HG03432 (cell line): ENCODE results near the gene CDC25B.

ENCODE experiments used
- ATAC-seq: cut with Tn5 transposase; IDR thresholded peaks from one replicate; pipeline ENCODE4 v1.9.1; 2021; ENCODE audit warnings: mild to moderate bottlenecking, moderate library complexity; ENCODE audit not compliant: unreplicated experiment

The CDC25B gene

GRCh38 chr20:3763671-3764601, 32.2 kb upstream of the CDC25B start:
- ATAC-seq, result no peak

GRCh38 chr20:3764659-3765058, 31.5 kb upstream of the CDC25B start:
- no peak for ATAC-seq

GRCh38 chr20:3765171-3765882, 30.8 kb upstream of the CDC25B start:
- ATAC-seq, result no peak

DNA sequence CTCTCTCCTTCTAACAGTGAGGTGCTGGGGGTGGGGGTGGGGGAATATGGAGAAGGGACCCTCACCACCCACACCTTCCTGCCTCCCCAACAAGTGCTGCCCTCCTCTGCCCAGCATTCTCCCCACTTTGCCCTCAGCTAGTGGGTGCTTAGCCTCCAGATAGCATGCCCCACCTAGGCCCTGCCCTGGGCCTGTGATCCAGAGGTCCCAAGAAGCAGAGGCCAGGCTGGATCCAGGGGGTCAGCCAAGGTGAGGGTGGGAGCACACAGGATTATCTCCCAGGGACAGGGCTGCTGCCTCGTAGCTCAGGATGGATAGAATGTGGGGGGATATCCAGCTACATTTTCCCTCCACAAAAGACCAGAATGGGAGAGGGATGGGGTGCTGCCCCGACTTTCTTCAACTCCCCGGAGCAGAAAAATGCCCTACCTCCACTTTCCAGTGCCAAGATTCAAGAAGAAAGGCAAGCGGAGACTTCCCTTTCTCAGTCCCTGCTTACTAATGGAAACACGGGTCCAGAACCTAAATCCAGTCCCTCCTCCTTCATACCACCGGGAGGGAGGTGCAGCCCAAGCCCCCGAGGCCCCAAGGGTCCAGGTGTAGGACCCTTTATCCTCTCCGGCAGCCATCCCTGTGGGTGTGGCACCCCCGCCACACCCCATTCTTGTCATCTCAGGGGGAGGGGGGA, 29.5 kb upstream of the CDC25B start:
- no peak for ATAC-seq

GRCh38 chr20:3767110-3767426, 29.0 kb upstream of the CDC25B start:
- no peak for ATAC-seq

GRCh38 chr20:3767427-3768341, 28.4 kb upstream of the CDC25B start, which contains the start of gene ADISSP:
Gene ADISSP (minus strand): TSS chr20:3767753. CDS start chr20:3760100, 7,653 bp downstream.
- ATAC-seq, result peak; percentile 93

GRCh38 chr20:3768342-3769130, 27.6 kb upstream of the CDC25B start:
- peak; percentile 41 for ATAC-seq

- no peak for ATAC-seq
Observed at GRCh38 chr20:3771552-3772058, 24.5 kb upstream of the CDC25B start.

DNA sequence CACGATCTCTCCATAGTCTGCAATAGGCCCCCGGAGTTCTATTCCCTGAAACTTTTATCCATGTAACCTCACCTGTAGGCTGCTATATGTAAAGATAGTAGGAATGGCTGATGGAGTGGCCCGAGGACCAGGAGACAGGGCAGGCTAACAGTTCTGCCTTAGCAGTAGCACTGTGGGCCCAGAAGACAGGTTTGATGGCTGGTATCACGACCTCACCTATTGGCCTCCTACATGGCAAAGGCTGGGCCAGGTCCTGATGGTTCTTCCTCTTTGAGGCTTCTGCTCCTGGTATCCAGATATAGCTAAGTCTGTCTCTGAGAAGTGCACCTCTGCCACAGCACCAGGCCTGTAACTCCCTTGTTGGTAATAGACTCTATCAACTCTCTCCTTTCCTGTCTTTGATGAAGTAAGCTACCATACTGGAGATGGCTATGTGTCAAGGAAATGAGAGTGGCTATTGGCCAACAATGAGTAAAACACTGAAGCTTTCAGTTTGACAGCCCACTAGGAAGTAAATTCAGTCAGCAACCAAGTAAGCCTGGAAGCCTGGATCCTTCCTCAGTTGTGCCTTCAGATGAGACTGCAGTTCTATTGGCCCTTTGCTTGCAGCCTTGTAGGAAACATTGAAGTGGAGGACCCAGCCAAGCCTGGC, 20.5 kb upstream of the CDC25B start:
- no peak for ATAC-seq

DNA sequence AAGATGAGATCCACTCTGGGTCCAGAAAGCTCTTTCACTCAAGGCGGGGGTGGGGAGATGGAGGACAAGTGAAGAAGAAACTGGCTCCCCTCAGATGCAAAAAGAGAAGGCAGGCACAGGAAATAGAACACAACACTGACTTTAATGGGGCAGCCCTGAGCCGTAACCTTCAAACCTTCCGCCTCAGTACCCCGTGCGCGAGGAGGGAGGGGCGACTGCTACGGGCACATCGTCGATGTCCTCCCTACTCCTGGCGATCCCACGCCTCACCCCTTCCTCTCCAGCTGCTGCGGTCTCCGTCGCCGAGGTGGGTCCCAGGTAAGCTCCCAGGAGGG, 18.8 kb upstream of the CDC25B start:
- ATAC-seq, result no peak

DNA sequence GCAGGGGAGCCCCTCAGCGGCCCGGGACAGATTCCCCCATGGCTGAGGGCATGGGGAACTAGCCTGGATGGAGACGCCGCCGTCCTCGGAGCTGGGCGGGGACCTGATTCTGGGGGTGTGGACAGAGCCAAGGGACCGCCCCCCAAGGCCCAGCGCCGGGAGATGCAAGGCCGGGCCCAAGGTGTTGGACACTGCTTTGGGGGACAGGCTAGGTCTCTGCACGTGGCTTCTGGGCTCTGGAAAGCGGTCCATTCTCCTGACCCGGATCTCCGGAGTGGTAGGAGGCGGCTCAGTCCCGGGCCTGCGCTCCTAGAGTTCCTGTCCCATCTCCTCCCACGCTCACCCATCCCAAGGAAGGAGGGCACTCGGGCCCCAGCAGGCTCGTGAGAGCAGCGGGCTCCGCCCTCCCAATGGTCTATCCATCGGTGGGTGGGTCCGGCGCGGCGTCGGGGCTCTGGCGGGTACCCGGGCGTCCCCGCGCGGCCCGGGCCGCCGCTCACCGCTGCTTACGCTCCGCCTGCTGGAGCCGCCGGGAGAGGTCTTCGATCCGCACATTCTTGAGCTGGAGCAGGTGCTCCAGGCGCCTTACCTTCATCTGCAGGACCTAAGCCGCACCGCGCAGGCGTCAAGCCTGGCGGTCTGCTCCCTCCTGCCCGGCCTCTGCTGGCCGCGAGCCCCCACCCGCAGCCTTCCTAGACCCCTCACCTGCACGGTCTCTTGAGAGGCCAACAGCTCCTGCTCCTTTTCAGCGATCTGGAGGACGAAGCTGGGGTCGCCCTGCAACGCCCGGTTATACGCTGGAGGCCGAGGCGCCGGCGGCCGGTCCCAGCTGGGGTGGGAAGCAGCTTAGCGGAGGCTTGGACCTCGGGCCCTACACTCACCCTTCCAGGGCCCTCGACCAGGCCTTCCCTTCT, 18.1 kb upstream of the CDC25B start:
- ATAC-seq, result no peak

DNA sequence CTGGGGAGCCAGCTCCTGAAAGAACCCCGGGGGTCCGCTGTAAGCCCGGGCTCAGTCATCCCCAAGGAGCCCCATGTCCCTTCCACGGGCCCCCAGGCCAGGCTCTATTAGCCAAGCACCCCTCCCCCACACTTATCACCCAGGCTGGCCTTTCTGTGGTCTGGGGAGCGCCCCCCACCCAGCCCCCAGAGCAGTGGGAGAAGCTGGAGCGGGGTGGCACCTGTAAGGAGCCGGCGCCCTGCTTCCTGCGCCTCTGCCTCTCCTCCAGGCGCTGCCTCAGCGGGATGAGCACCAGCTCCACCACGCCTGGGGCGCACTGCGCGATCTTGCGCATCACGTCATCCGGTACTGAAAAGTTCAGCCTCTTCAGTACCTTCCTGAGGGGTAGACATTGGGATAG, 17.1 kb upstream of the CDC25B start:
- no peak for ATAC-seq

- peak; percentile 68 for ATAC-seq
Observed at GRCh38 chr20:3781153-3781910, 14.8 kb upstream of the CDC25B start, which contains the start of gene SPEF1. Gene SPEF1 (minus strand): TSS chr20:3781448. CDS start chr20:3781287, 161 bp downstream.

GRCh38 chr20:3782597-3782996, 13.5 kb upstream of the CDC25B start:
- no peak for ATAC-seq

DNA sequence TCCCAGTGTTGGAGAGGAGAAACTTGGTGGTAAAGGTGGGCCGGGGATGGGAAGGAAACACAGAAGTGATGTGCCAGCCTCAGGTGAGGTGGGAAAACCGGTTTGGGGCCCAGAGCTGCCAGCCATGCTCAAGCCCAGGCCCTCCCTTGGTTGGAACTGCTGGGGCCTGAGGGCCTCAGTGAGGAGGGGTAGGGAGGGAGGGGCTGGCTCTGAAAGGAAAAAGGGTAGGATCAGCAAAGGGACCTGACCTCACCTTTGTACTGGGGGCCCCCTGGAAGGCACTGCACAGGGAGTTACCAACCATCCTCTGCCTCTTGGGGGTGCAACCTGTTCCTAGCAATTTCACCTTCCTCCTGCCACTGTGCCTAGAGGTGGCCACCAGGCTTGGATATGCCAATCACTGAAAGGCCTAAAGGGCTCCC, 13.0 kb upstream of the CDC25B start:
- no peak for ATAC-seq

DNA sequence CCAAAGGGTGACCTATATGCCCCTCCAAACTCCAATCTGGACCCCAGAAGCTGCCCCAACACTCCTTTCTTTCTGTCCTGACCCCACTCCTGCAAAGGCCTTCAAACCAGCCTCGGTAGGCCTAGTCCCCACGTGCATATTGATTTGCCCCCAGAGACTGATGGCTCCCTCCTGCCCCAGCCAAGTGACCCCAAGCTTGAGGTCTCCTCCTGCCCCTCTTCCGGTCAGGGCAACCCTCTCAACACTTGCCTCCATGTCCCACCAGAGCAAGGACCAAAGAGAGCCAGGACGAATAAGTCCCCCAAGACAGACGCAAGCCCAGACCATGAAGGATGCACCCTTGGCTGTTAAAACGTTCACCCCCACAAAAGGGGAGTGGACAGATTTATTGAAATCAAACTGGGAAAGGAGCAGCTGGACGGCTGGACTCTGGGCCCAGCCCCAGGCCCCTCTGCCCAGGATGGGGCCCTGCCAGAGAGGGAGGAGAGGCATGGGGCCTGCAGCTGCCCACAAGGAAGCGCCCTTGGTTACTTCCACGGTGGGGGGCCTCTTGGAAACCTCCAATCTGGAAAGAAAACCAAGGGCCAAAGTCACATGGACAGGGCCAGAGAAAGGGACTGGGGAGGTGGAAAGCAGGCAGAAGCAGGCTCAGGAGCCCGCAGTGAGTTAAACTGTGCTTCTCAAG, 12.5 kb upstream of the CDC25B start:
- no peak for ATAC-seq
